Anterior cingulate cortex (tissue), 58 donors: Measurements from ENCODE around the gene MYO15A.
"Not testable (repeated sequence)": the region's sequence is repeated elsewhere in the genome, so short reads cannot be mapped to it uniquely, and the experiment has no call there.

Experiments
- DNase-seq, 58 donors: peaks; one replicate each; lab custom pipeline; 2025; lab: John Stamatoyannopoulos, UW

The MYO15A gene

GRCh38 chr17:18201108-18201507 lies 92.6 kb downstream of the MYO15A start:
- DNase-seq, result no peak

GRCh38 chr17:18203308-18203707 lies 94.8 kb downstream of the MYO15A start:
- DNase-seq, result no peak

- DNase-seq, result no peak
Measured at GRCh38 chr17:18205861-18206260, 97.3 kb downstream of the MYO15A start.

GRCh38 chr17:18206962-18207361 lies 98.4 kb downstream of the MYO15A start:
- DNase-seq, result no peak

DNA sequence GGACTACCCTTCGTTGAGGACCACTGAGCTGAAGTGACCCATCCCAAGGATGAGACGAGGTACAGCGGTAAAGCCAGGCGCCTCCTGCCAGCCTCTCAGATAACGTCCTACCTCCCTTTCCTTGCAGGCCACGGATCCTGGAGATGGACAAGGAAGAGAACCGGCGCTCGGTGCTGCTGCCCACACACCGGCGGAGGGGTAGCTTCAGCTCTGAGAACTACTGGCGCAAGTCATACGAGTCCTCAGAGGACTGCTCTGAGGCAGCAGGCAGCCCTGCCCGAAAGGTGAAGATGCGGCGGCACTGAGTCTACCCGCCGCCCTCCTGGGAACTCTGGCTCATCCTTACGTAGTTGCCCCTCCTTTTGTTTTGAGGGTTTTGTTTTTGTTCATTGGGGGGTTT lies 99.5 kb downstream of the MYO15A start:
- no peak for DNase-seq

- no peak for DNase-seq
Measured at GRCh38 chr17:18213666-18214270, 105.2 kb downstream of the MYO15A start.

- not testable (repeated sequence) for DNase-seq
Measured at GRCh38 chr17:18216906-18217305, 108.3 kb downstream of the MYO15A start.

- peak in 49 of 58 donors; percentile 5 to 81 (median 49) for DNase-seq
Measured at GRCh38 chr17:18217412-18218015, 109.0 kb downstream of the MYO15A start.

DNA sequence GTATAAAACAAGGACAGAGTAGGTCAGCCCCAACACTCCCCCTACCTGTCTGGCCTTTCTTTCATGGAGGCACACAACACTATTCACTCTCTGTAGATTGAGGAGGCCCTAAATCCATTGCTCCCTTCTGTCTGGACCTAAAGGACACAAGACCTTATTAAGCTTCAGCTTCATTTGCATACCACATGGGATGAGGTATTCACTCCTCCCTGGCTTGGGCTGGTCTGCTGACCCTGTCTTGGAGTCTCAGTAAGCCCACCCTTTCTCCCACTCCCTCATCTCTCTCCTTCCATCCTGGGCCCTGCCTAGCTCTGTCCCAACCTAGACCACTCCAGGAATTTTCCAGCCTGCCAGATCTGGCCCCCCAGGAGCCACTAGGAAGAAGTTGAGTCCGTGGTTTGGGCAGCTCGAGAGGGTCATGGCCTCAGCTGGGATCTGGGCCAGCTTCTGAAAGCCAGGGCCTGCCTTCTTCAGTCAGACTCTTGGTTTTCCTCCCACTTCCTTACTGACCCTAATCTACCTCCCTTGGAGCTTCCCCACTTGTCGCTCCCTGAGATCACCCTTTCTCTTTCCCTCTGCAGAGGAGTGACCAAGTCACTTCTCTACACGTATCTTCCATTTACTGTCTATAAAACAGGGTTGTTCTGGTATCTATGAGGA lies 110.3 kb downstream of the MYO15A start:
- DNase-seq, result no peak

- no peak for DNase-seq
Measured at GRCh38 chr17:18224053-18224386, 115.5 kb downstream of the MYO15A start.

GRCh38 chr17:18224387-18225120 lies 116.0 kb downstream of the MYO15A start:
- DNase-seq, result no peak

DNA sequence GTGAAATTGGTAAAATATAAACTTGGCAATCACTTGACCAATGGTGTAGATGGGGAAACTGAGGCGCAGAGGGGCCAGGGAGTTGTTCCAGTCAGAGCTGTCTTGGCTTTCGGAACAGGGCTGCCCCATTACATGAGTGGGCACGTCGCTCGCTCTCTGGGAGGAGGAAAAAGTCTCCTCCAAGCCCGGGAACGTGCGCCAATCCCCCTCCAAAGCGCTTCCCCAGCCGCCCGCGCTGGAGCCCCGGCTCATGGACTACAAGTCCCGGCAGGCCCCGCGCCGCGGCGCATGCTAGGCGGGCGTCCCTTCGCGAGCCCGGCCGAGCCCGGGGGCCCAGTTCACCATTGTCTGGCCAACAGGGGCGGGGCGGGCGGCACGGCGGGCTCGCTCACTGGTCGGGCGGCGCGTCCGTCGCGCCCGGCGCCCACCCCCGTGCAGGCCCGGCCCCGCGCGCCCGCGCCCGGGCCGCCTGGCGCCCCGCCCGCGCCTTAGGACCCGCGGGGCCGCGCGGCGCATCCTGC lies 116.6 kb downstream of the MYO15A start, which contains the start of gene LLGL1:
Gene LLGL1 (plus strand): TSS at position 515 of the 521 bp plus-strand sequence. CDS start 48 bp downstream, outside the sequence.
- peak; percentile 34 to 98 (median 91) for DNase-seq

DNA sequence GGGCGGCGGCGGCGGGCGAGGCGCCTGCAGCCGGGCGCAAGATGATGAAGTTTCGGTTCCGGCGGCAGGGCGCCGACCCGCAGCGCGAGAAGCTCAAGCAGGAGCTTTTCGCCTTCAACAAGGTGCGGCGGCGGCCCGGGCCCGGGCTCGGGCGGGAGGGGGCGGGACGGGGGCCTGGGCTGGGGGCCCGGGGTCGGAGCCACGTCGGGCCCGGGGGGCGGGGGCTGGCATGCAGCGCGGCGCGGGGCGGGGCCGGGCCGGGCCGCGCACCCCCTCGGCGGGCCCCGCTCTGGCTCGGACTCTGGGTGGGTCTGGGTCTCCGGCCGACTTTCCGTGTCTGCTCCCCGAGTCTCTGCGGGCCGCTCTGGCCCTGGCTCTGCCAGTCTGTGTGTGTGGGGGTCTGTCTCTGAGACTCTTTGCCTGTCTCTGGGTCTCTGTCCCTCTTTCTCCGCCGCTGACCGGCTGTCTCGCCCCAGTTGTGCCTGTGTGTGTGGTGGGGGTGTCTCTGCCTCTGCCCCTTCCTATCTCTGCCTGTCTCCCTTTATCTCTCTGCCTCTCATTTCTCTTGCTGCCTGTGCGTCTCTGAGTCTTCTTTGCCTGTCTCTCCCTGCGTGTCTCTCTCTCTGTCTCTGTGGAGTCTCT lies 117.2 kb downstream of the MYO15A start:
- DNase-seq, result peak in 10 of 58 donors; percentile 33 to 73 (median 63)

DNA sequence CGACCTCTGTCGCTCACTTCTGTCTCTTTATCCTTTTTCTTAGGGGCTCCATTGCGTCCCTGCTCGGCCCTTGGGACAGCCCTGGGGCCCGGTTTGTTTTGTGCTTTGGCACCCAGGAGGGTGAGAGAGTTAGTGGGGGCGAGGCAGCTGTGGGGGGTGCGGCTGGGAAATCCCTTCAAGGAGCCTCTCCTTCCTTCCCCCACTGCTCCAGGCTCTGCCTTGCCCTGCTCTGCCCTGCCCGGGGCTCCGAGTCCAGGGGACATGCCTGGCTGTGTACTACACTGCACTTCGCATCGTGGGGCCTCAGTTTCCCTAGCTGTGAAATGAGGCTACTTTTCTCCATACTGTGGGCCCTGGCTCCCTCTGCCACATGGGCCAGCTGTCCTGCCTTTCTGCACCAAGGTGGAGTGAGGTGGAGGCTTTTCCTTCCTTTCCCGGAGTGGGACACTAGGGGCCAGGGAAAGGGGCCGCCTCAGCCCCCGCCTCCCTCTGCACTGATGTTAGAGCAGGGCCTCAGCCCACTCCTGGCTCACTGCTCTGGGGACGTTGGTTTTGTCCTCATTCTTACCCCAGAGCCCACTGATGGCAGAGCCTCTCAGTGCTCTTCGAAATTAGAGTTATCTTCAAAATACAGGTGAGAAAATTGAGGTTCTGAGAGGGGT lies 117.9 kb downstream of the MYO15A start:
- DNase-seq, result no peak

GRCh38 chr17:18227635-18228034 lies 119.1 kb downstream of the MYO15A start:
- no peak for DNase-seq

DNA sequence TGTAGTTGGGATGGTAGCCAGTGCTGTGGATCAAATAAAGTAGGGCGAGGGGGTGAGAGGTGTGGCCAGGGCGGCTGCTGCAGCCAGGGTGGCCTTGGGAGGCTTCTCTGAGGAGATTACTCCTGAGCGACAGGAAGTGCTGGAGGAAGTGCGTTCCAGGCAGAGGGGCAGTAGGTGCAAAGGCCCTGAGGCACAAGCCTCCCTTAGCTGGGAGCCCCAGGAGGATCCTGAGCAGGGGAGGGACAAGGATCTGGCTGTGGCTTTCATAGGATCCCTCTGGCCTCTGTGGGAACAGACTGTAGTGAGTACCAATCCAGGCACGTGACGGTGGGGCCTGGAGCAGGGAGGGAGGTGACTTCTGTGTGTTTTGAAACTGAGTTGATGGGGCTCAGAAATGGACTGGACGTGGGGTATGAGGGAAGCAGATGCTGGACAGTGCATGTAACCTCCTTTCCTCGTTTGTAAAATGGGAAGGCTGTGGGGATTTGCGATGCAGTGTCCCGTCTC lies 119.7 kb downstream of the MYO15A start:
- DNase-seq, result peak in 2 of 58 donors; percentile 14 to 31

DNA sequence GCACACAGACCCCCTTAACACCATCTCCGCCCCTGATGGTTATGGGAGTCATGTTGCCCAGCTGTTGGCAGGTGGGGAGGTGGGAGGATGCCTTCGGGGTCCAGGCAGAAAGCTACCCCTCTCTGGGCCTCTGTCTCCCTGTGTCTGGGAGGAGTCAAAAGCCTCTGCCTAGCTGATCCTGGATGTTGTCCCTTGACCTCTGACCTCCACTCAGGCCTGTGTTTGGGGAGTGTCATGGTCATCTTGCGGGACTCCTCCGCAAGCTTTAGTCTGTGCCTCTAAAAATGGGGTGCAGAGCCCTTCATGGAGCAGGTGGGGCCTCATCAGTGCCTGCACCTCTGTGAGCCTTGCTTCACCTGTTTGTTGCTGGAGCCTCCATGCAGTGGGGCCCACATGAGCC lies 120.7 kb downstream of the MYO15A start:
- no peak for DNase-seq
